A673 (cell line): ENCODE data around the gene KCND3. TPM values are rescaled to one million over a fixed set of nuclear protein-coding genes. Genes with fewer than 3 reads are reported as not detected.

Experiments used
- BruUV-seq: library from RNA; stranded (reverse); fragments of 400-500 nt; replicated peaks from 2 replicates; lab custom pipeline; 2021; lab: Mats Ljungman, UMichigan
- CTCF ChIA-PET: fragments of 300-600 bp; sonication (Branson Sonifier 250); formaldehyde crosslinking; loops from one replicate; lab custom pipeline; 2022; ENCODE audit warnings: antibody characterized with exemption; lab: Charles Lee
- POLR2A ChIA-PET: fragments of 300-600 bp; sonication (Branson Sonifier 250); formaldehyde crosslinking; loops from one replicate; lab custom pipeline; 2022; ENCODE audit warnings: antibody characterized with exemption; ENCODE audit not compliant: low non-redundant PET; lab: Charles Lee
- DNase-seq: peaks from one replicate; pipeline ENCODE4 v3.0.0-alpha.2; 2015; ENCODE audit warnings: low spot score
- H3K27ac ChIP-seq: fragments of 200-600 bp; sonication (generic); 2 replicates; pipeline ENCODE4 v1.5.1; 2016; ENCODE audit warnings: mixed run types, low read depth, mild to moderate bottlenecking, mixed read lengths, antibody characterized with exemption, low read length; ENCODE audit not compliant: poor library complexity, severe bottlenecking
- H3K27me3 ChIP-seq: fragments of 200-600 bp; sonication (generic); replicated peaks from 2 replicates; pipeline ENCODE4 v1.6.1; 2017; ENCODE audit warnings: mixed run types, low read depth, mild to moderate bottlenecking, mixed read lengths, antibody characterized with exemption, low read length; ENCODE audit not compliant: insufficient read depth, poor library complexity
- H3K36me3 ChIP-seq: fragments of 200-600 bp; sonication (generic); 2 replicates; pipeline ENCODE4 v1.6.1; 2016; ENCODE audit warnings: mixed run types, mild to moderate bottlenecking, mixed read lengths, antibody characterized with exemption, low read length; ENCODE audit not compliant: insufficient read depth, poor library complexity, severe bottlenecking
- H3K4me1 ChIP-seq: fragments of 200-600 bp; sonication (generic); 2 replicates; pipeline ENCODE4 v1.6.1; 2017; ENCODE audit warnings: mixed run types, mild to moderate bottlenecking, mixed read lengths, antibody characterized with exemption, low read length; ENCODE audit not compliant: insufficient read depth, poor library complexity, severe bottlenecking
- H3K4me3 ChIP-seq: fragments of 200-600 bp; sonication (generic); 2 replicates; pipeline ENCODE4 v1.5.1; 2016; ENCODE audit warnings: low read depth, mixed run types, mild to moderate bottlenecking, mixed read lengths, low read length; ENCODE audit not compliant: poor library complexity, severe bottlenecking
- H3K9me3 ChIP-seq: fragments of 200-600 bp; sonication (generic); 2 replicates; pipeline ENCODE4 v1.6.1; 2016; ENCODE audit warnings: mixed run types, low read depth, mild to moderate bottlenecking, mixed read lengths, antibody characterized with exemption, low read length; ENCODE audit not compliant: poor library complexity, severe bottlenecking
- CTCF ChIP-seq: fragments of 300-800, 200-600 bp; sonication (generic); conservative IDR thresholded peaks from 2 replicates; pipeline ENCODE4 v1.5.1; 2017; ENCODE audit warnings: low read depth, mild to moderate bottlenecking, antibody characterized with exemption, low read length, moderate library complexity, mixed read lengths
- EZH2 ChIP-seq: fragments of 200-600 bp; sonication (generic); IDR thresholded peaks from 2 replicates; pipeline ENCODE4 v1.6.1; 2017; ENCODE audit warnings: borderline replicate concordance, low read depth, mild to moderate bottlenecking, mixed read lengths, antibody characterized with exemption, low read length; ENCODE audit not compliant: poor library complexity, severe bottlenecking
- intact Hi-C: fragments of 100-400 bp; cut with micrococcal nuclease; formaldehyde crosslinking; loops from one replicate; pipeline ENCODE4 v1.10.0; 2022; ENCODE audit not compliant: unreplicated experiment
- total RNA-seq: library from RNA; stranded (reverse); gene quantifications from 2 replicates; pipeline ENCODE4 v1.2.3, GENCODE V29; 2021

Gene KCND3
- total RNA-seq, 1 experiment from 2014 or later = not detected

DNA sequence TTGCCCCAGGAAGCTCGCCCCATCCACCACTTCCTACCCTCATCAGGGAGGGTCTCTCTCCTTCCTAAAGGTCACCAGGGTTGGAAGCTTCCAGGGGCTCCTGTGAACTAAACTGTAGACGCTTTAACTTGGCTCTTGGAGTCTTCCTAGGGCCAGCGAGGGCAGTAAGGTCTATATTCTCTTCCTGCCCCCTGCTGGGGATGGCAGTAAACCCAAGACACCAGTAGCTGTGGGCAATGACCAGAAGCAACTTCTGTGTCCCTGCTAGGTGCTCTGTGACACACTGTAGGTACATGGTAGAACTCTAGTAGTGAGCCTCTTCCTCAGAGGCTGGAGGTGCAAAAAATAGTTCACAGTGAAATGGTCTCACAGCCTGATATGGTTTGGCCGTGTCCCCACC lies 30.0 kb downstream of the KCND3 start:
- intact Hi-C loops = no loop called here
- no peak overlapping the region for H3K27ac ChIP-seq
- no peak for DNase-seq
- H3K9me3 ChIP-seq = no peaks in the 10 kb centered on the region
- H3K4me1 ChIP-seq = no peaks in the 10 kb centered on the region
- ChIA-PET POLR2A (no interaction called here), CTCF (no interaction called here)
- BruUV-seq = no TSS peak
- no peak overlapping the region for H3K4me3 ChIP-seq
- TF ChIP-seq CTCF (no peak), EZH2 (no peak)
- peaks cover 32% of the 10 kb centered on the region for H3K27me3 ChIP-seq
- no peaks in the 10 kb centered on the region for H3K36me3 ChIP-seq

GRCh38 chr1:111958851-111959250 lies 30.6 kb downstream of the KCND3 start:
- Histone ChIP-seq H3K4me3 (no peak overlapping the region), H3K27me3 (peaks cover 27% of the 10 kb centered on the region), H3K9me3 (no peaks in the 10 kb centered on the region), H3K36me3 (no peaks in the 10 kb centered on the region), H3K4me1 (no peaks in the 10 kb centered on the region), H3K27ac (no peak overlapping the region)
- ChIA-PET POLR2A (no interaction called here), CTCF (no interaction called here)
- no TSS peak for BruUV-seq
- intact Hi-C loops = no loop called here
- DNase-seq = no peak
- no peak for TF ChIP-seq CTCF
- TF ChIP-seq EZH2 = no peak

- Histone ChIP-seq H3K4me3 (no peak overlapping the region), H3K27ac (no peak overlapping the region), H3K36me3 (no peaks in the 10 kb centered on the region), H3K4me1 (no peaks in the 10 kb centered on the region), H3K9me3 (no peaks in the 10 kb centered on the region), H3K27me3 (peaks cover 19% of the 10 kb centered on the region)
- no TSS peak for BruUV-seq
- TF ChIP-seq CTCF (no peak), EZH2 (no peak)
- intact Hi-C loops = no loop called here
- POLR2A ChIA-PET = no interaction called here
- CTCF ChIA-PET = no interaction called here
- no peak for DNase-seq
These were observed 31.4 kb downstream of the KCND3 start for GRCh38 chr1:111958075-111958474.
